Esophagus muscularis mucosa (tissue), 4 donors: Measurements from ENCODE around the gene NCOA3. TPM values are rescaled to one million over a fixed set of nuclear protein-coding genes. Genes with fewer than 3 reads are reported as not detected.
"Not testable (repeated sequence)": the region's sequence is repeated elsewhere in the genome, so short reads cannot be mapped to it uniquely, and the experiment has no call there.

Source experiments
- DNase-seq: peaks from one replicate; pipeline ENCODE4 v3.0.0-alpha.2; 2017; ENCODE audit errors: extremely low spot score
- H3K27ac ChIP-seq, 4 donors: fragments of 200-600 bp; sonication (generic); replicated peaks in 1 of 4; 1 replicate in 3 of 4; 2 replicates in 1 of 4; pipeline ENCODE4 v1.5.1; 2016 to 2019; ENCODE audit warnings: mild to moderate bottlenecking in 1 of 4
- H3K27me3 ChIP-seq, 4 donors: fragments of 200-600 bp; sonication (generic); one replicate each; pipeline versions ENCODE4 v1.5.1 to v1.6.0; 2016 to 2019
- H3K36me3 ChIP-seq, 4 donors: fragments of 200-600 bp; sonication (generic); one replicate each; pipeline ENCODE4 v1.5.1; 2016 to 2019
- H3K4me1 ChIP-seq, 4 donors: fragments of 200-600 bp; sonication (generic); one replicate each; pipeline ENCODE4 v1.5.1; 2016 to 2019
- H3K4me3 ChIP-seq, 4 donors: fragments of 200-600 bp; sonication (generic); 1 replicate in 2 of 4; 2 replicates in 2 of 4; pipeline ENCODE4 v1.5.1; 2016 to 2019; ENCODE audit warnings: mild to moderate bottlenecking in 4 of 4, moderate library complexity in 1 of 4
- H3K9me3 ChIP-seq, 4 donors: fragments of 200-600 bp; sonication (generic); 1 replicate in 3 of 4; 2 replicates in 1 of 4; pipeline ENCODE4 v1.5.1; 2016 to 2019
- EP300 ChIP-seq: sonication (generic); formaldehyde crosslinking; IDR thresholded peaks from one replicate; pipeline ENCODE4 v1.6.1; 2017; ENCODE audit warnings: antibody characterized with exemption
- POLR2A ChIP-seq: fragments of 450-650 bp; IDR thresholded peaks from one replicate; pipeline ENCODE4 v1.6.1; 2017; ENCODE audit warnings: antibody characterized with exemption, moderate library complexity, mild to moderate bottlenecking, low read depth
- POLR2AphosphoS5 ChIP-seq, 2 donors: sonication (generic); formaldehyde crosslinking; IDR thresholded peaks; one replicate each; pipeline ENCODE4 v1.6.1; 2017; ENCODE audit warnings: antibody characterized with exemption in 2 of 2
- WGBS: methylation state at CpG from one replicate; pipeline ENCODE4 v1.1.5; 2018; 5-methylcytosine and 5-hydroxymethylcytosine counted together
- intact Hi-C: fragments of 100-400 bp; cut with DNase I; formaldehyde crosslinking; loops from one replicate; pipeline ENCODE4 v1.15.1; 2023
- total RNA-seq, 4 donors: library from RNA; depleted of rRNA; stranded (reverse); fragments of >200 nt; gene quantifications; one replicate each; pipeline versions ENCODE4 v1.1.0 to v1.2.1, GENCODE V29; 2016
- TF ChIP-seq, protein P1 (sequence below), 3 experiments: fragments of 200-600 bp in 2 of 3; fragments of 450-650 bp in 1 of 3; sonication (generic) in 2 of 3; IDR thresholded peaks; one replicate each; pipeline ENCODE4 v1.5.1; 2017 to 2019; ENCODE audit warnings: antibody characterized with exemption in 3 of 3, mild to moderate bottlenecking in 2 of 3, moderate library complexity in 1 of 3

Gene NCOA3
- total RNA-seq, 4 donors from 2014 or later = 25.7 to 51.4 (median 35.8) TPM

DNA sequence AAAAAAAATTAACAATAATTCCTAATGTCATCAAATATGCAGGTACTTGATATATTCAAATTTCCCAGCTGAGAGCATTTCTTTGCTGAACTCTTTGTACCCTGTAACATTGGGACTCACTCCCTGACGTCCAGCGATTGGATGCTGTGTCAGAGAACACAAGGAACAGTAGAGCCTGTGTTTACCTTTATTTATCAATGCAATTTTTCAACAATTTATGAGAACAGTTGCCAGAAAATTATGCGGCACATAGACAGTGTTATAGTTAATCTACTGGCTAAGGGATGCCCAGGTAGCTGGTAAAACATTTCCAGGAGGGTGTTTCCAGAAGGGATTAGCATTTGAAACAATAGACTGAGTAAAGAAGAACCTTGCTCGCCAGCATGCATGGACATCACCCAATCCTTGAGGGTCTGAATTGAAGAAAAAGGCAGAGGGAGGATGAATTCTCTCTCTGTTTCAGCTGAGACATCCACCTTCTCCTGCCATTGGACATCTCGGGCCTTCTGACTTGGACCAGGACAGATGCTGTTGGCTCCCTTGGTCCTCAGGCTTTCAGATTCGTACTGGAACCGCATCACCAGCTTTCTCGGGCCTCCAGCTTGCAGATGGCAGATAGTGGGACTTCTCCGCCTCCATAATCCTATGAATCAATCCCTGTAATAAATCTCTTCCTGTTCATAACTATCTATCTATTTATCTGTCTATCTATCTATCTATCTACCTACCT is 42.2 kb upstream of the NCOA3 start:
- Histone ChIP-seq H3K4me3 (no peak overlapping the region), H3K4me1 (peaks cover 3 to 11% (median 9%) of the 10 kb centered on the region in 4 donors), H3K27ac (no peak overlapping the region), H3K9me3 (no peaks in the 10 kb centered on the region), H3K27me3 (no peaks in the 10 kb centered on the region), H3K36me3 (no peaks in the 10 kb centered on the region)
- TF ChIP-seq POLR2AphosphoS5 (IDR thresholded peaks at IDR 0.05) (no peak), EP300 (no peak), POLR2A (no peak)
- TF ChIP-seq, protein P1, sequence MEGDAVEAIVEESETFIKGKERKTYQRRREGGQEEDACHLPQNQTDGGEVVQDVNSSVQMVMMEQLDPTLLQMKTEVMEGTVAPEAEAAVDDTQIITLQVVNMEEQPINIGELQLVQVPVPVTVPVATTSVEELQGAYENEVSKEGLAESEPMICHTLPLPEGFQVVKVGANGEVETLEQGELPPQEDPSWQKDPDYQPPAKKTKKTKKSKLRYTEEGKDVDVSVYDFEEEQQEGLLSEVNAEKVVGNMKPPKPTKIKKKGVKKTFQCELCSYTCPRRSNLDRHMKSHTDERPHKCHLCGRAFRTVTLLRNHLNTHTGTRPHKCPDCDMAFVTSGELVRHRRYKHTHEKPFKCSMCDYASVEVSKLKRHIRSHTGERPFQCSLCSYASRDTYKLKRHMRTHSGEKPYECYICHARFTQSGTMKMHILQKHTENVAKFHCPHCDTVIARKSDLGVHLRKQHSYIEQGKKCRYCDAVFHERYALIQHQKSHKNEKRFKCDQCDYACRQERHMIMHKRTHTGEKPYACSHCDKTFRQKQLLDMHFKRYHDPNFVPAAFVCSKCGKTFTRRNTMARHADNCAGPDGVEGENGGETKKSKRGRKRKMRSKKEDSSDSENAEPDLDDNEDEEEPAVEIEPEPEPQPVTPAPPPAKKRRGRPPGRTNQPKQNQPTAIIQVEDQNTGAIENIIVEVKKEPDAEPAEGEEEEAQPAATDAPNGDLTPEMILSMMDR (IDR thresholded peaks at IDR 0.05) = no peak
- 91% methylated on average over 9 of the region's 9 CpGs for WGBS
- no peak for DNase-seq
- intact Hi-C loops = no loop called here

DNA sequence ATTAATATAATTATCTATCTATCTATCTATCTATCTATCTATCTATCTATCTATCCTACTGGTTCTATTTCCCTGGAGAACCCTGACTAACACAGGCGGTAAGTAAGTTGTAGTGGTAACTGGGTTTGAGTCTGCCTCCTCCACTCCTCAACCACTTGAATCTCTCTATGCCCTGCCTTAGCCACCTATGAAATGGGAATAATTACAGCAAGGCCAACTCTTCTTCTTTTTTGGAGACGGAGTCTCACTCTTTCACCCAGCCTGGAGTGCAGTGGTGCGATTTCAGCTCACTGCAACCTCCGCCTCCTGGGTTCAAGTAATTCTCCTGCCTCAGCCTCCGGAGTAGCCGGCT is 41.0 kb upstream of the NCOA3 start:
- WGBS = 95% methylated on average over 6 of the region's 6 CpGs
- H3K36me3 ChIP-seq, DNase-seq, H3K27ac ChIP-seq, H3K4me3 ChIP-seq, intact Hi-C loops, H3K9me3 ChIP-seq, H3K27me3 ChIP-seq: not testable (repeated sequence)
- H3K4me1 ChIP-seq = peaks cover 9 to 16% (median 13%) of the 10 kb centered on the region in 4 donors

DNA sequence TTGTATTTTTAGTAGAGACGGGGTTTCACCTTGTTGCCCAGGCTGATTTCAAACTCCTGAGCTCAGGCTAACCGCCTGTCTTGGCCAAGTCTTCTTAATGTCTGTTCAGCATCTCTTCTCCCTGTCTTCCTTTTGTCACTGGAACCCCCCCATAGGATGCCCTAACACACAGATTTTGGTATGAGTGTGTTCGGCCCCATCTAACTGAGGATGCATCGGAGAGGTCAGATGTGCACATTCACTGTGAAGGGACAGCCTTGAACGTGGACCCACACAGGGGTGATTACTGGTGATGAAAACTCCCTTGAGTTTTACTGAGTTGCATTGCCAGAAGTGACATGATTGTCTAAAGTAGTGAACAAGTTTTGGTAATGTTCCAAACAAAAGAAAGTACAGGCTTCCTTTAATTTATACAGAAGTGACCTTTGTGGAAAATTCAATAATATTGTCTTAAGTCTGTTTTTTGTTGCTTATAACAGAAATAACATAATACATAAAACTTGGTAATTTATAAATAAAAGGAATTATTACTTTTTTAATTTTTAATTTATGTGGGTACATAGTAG is 40.5 kb upstream of the NCOA3 start:
- Histone ChIP-seq H3K4me1 (peaks cover 9 to 16% (median 13%) of the 10 kb centered on the region in 4 donors), H3K27ac (no peak overlapping the region), H3K27me3 (no peaks in the 10 kb centered on the region), H3K4me3 (no peak overlapping the region), H3K36me3 (no peaks in the 10 kb centered on the region), H3K9me3 (no peaks in the 10 kb centered on the region)
- DNase-seq = no peak
- WGBS = 71% methylated on average over 5 of the region's 5 CpGs
- TF ChIP-seq, protein P1 (IDR thresholded peaks at IDR 0.05) = no peak
- TF ChIP-seq POLR2AphosphoS5 (IDR thresholded peaks at IDR 0.05) (no peak), EP300 (no peak), POLR2A (no peak)
- intact Hi-C loops = no loop called here

DNA sequence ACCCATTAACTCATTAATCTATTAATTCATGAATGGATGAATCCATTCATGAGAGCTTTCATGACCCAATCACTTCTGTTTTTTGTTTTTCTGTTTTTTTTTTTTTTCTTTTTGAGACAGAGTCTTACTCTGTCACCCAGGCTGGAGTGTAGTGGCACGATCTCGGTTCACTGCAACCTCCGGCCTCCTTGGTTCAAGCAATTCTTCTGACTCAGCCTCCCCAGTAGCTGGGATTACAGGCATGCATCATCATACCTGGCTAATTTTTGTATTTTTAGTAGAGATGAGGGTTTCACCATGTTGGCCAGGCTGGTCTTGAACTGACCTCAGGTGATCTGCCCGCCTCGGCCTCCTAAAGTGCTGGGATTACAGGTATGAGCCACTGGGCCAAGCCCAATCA is 39.8 kb upstream of the NCOA3 start:
- WGBS = 95% methylated on average over 5 of the region's 5 CpGs
- H3K27ac ChIP-seq, H3K36me3 ChIP-seq, H3K4me3 ChIP-seq, DNase-seq, intact Hi-C loops, H3K27me3 ChIP-seq, H3K9me3 ChIP-seq: not testable (repeated sequence)
- peaks cover 9 to 16% (median 13%) of the 10 kb centered on the region in 4 donors for H3K4me1 ChIP-seq

DNA sequence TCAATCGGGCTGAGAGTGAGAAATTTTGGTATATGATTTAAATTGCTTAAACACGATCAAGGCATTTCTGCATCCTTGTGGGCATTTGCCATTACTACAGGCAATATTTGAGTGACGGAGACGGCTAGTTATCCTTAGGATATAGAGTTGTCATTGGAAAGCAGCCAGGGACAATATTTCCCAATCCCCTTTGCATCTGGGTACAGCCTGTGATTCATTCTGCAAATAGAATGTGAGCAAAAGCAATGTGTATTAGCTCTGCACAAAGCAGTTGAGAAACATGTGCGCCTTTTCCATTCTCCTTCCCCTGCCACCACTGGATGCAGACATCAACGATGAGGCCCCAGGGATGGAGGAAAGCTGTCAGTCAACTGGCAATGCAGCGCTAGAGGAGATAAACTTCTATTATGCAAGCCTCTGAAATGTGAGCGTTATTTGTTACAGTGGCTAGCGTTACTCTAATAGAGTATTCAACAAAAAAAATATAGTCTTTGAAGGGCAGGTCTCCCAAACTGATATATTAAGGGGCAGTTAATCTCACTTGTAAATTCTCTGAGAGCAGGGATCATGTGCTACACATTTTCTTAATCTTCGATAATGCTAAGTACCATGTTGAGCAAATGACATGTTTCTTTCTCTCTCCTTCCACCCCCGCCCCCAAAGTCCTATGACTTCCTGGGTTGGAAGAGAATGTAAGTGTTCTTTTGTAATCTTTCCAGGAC is 37.1 kb upstream of the NCOA3 start:
- no peak for DNase-seq
- H3K9me3 ChIP-seq = no peaks in the 10 kb centered on the region
- intact Hi-C loops = loop anchor here (1.0 kb wide), 1 partner anchor 24 kb away; no protein-coding TSS in a partner anchor
- H3K4me3 ChIP-seq = no peak overlapping the region
- H3K36me3 ChIP-seq = no peaks in the 10 kb centered on the region
- 68% methylated on average over 11 of the region's 11 CpGs for WGBS
- H3K27ac ChIP-seq = peak overlapping the region in 3 of 4 donors; percentile 9 to 35 (median 16)
- H3K27me3 ChIP-seq = no peaks in the 10 kb centered on the region
- TF ChIP-seq, protein P1 (IDR thresholded peaks at IDR 0.05) = peak; percentile 9 to 16 (median 13)
- TF ChIP-seq POLR2A (no peak), EP300 (no peak), POLR2AphosphoS5 (IDR thresholded peaks at IDR 0.05) (peak; percentile 47 to 59)
- H3K4me1 ChIP-seq = peaks cover 9 to 16% (median 13%) of the 10 kb centered on the region in 4 donors
